Mesendoderm (in vitro differentiated cells): ENCODE measurements around the gene GLG1.
"Not testable (repeated sequence)": the region's sequence is repeated elsewhere in the genome, so short reads cannot be mapped to it uniquely, and the experiment has no call there.

ENCODE experiments used
- DNase-seq: peaks from one replicate; pipeline ENCODE4 v3.0.0; 2013
- H2AK5ac ChIP-seq: 2 replicates; pipeline ENCODE4 v1.6.1; 2013; ENCODE audit warnings: low read length, inconsistent platforms
- H2BK120ac ChIP-seq: 2 replicates; pipeline ENCODE4 v1.6.1; 2013; ENCODE audit warnings: low read depth, mild to moderate bottlenecking, low read length, moderate library complexity, mixed read lengths
- H2BK15ac ChIP-seq: replicated peaks from 2 replicates; pipeline ENCODE4 v1.6.1; 2013; ENCODE audit warnings: low read depth, mild to moderate bottlenecking, moderate library complexity
- H2BK5ac ChIP-seq: 2 replicates; pipeline ENCODE4 v1.6.1; 2013; ENCODE audit warnings: low read length, inconsistent platforms
- H3K18ac ChIP-seq: 2 replicates; pipeline ENCODE4 v1.6.1; 2013; ENCODE audit warnings: mild to moderate bottlenecking, low read length, mixed read lengths
- H3K23ac ChIP-seq: one replicate; pipeline ENCODE4 v1.6.1; 2013; ENCODE audit warnings: low read length
- H3K27ac ChIP-seq: 2 replicates; pipeline ENCODE4 v1.5.1; 2013; ENCODE audit warnings: low read depth, mild to moderate bottlenecking, inconsistent platforms, low read length, moderate library complexity
- H3K27me3 ChIP-seq: 2 replicates; pipeline ENCODE4 v1.6.1; 2013; ENCODE audit warnings: low read length, control low read depth, mild to moderate bottlenecking, inconsistent platforms; ENCODE audit not compliant: insufficient read depth, poor library complexity
- H3K36me3 ChIP-seq: 2 replicates; pipeline ENCODE4 v1.6.1; 2013; ENCODE audit warnings: low read length, inconsistent platforms; ENCODE audit not compliant: control insufficient read depth, insufficient read depth
- H3K4ac ChIP-seq: one replicate; pipeline ENCODE4 v1.6.1; 2013; ENCODE audit warnings: low read depth, mild to moderate bottlenecking, low read length, moderate library complexity
- H3K4me1 ChIP-seq: 2 replicates; pipeline ENCODE4 v1.6.1; 2013; ENCODE audit warnings: low read depth, low read length, inconsistent platforms; ENCODE audit not compliant: control insufficient read depth
- H3K4me2 ChIP-seq: 2 replicates; pipeline ENCODE4 v1.6.1; 2013; ENCODE audit warnings: low read length
- H3K4me3 ChIP-seq: 2 replicates; pipeline ENCODE4 v1.5.1; 2013; ENCODE audit warnings: mild to moderate bottlenecking, low read length
- H3K56ac ChIP-seq: one replicate; pipeline ENCODE4 v1.6.1; 2013; ENCODE audit warnings: low read length
- H3K79me1 ChIP-seq: 2 replicates; pipeline ENCODE4 v1.6.1; 2013; ENCODE audit warnings: low read length, inconsistent platforms
- H3K79me2 ChIP-seq: 2 replicates; pipeline ENCODE4 v1.6.1; 2013; ENCODE audit warnings: mild to moderate bottlenecking, low read length; ENCODE audit not compliant: control insufficient read depth, insufficient read depth
- H3K9ac ChIP-seq: 2 replicates; pipeline ENCODE4 v1.6.1; 2013; ENCODE audit warnings: low read length, inconsistent platforms
- H4K5ac ChIP-seq: one replicate; pipeline ENCODE4 v1.6.1; 2013; ENCODE audit warnings: low read length
- H4K8ac ChIP-seq: one replicate; pipeline ENCODE4 v1.6.1; 2013; ENCODE audit warnings: low read depth, mild to moderate bottlenecking, control low read depth, low read length, moderate library complexity
- WGBS: extraction: QIAGEN DNeasy Blood & Tissue Kit; methylation state at CpG from one replicate; pipeline ENCODE4 v1.1.7; 2013; ENCODE audit warnings: low lambda C conversion rate, missing lambda C conversion rate; ENCODE audit not compliant: insufficient coverage; ENCODE audit errors: extremely low coverage; 5-methylcytosine and 5-hydroxymethylcytosine counted together

Gene GLG1

GRCh38 chr16:74421482-74421785 is 185.5 kb downstream of the GLG1 start:
- H4K8ac ChIP-seq, H3K79me1 ChIP-seq, H3K4me3 ChIP-seq, H2BK15ac ChIP-seq, H3K79me2 ChIP-seq, H3K36me3 ChIP-seq, H3K4ac ChIP-seq, DNase-seq, H3K56ac ChIP-seq, H3K9ac ChIP-seq, H2BK120ac ChIP-seq, H3K27me3 ChIP-seq, H4K5ac ChIP-seq, H3K4me2 ChIP-seq, H2BK5ac ChIP-seq, H3K18ac ChIP-seq, H3K27ac ChIP-seq, H3K23ac ChIP-seq, H2AK5ac ChIP-seq, H3K4me1 ChIP-seq: not testable (repeated sequence)
- WGBS: no CpG with 5 or more reads among the region's 16 CpGs

- H3K4me1 ChIP-seq, H3K27me3 ChIP-seq, H4K5ac ChIP-seq, H4K8ac ChIP-seq, H2BK15ac ChIP-seq, H2BK120ac ChIP-seq, H3K79me2 ChIP-seq, H3K36me3 ChIP-seq, H3K4me3 ChIP-seq, H2BK5ac ChIP-seq, H3K27ac ChIP-seq, H3K79me1 ChIP-seq, H3K23ac ChIP-seq, H3K4ac ChIP-seq, H3K56ac ChIP-seq, DNase-seq, H3K4me2 ChIP-seq, H2AK5ac ChIP-seq, H3K18ac ChIP-seq, H3K9ac ChIP-seq: not testable (repeated sequence)
- no CpG with 5 or more reads among the region's 27 CpGs for WGBS
Observed at GRCh38 chr16:74420612-74421481, 186.1 kb downstream of the GLG1 start, which contains the start of gene CLEC18B. Gene CLEC18B, minus strand, starts transcription at chr16:74421478. Its CDS starts 208 bp downstream, at chr16:74421270.

GRCh38 chr16:74419811-74420210 is 187.1 kb downstream of the GLG1 start:
- H3K56ac ChIP-seq, H3K27ac ChIP-seq, H4K5ac ChIP-seq, H2BK15ac ChIP-seq, H3K23ac ChIP-seq, H2BK120ac ChIP-seq, H3K4me3 ChIP-seq, H3K18ac ChIP-seq, H3K79me1 ChIP-seq, H3K4me1 ChIP-seq, H2AK5ac ChIP-seq, H3K9ac ChIP-seq, H4K8ac ChIP-seq, H2BK5ac ChIP-seq, H3K4me2 ChIP-seq, H3K79me2 ChIP-seq, H3K36me3 ChIP-seq, DNase-seq, H3K4ac ChIP-seq, H3K27me3 ChIP-seq: not testable (repeated sequence)
- WGBS: no CpG with 5 or more reads among the region's 14 CpGs

GRCh38 chr16:74417897-74418296 is 189.0 kb downstream of the GLG1 start:
- not testable (repeated sequence) for H4K5ac ChIP-seq, H3K18ac ChIP-seq, H2AK5ac ChIP-seq, DNase-seq, H3K9ac ChIP-seq, H2BK15ac ChIP-seq, H3K79me1 ChIP-seq, H4K8ac ChIP-seq, H3K23ac ChIP-seq, H3K27me3 ChIP-seq, H2BK5ac ChIP-seq, H3K4me1 ChIP-seq, H3K36me3 ChIP-seq, H3K56ac ChIP-seq, H3K79me2 ChIP-seq, H3K27ac ChIP-seq, H2BK120ac ChIP-seq, H3K4ac ChIP-seq, H3K4me2 ChIP-seq, H3K4me3 ChIP-seq
- WGBS: no CpG with 5 or more reads among the region's 15 CpGs

- not testable (repeated sequence) for H2AK5ac ChIP-seq, H2BK5ac ChIP-seq, H3K79me2 ChIP-seq, H4K8ac ChIP-seq, H3K4me3 ChIP-seq, H4K5ac ChIP-seq, H3K4me2 ChIP-seq, H3K56ac ChIP-seq, H3K9ac ChIP-seq, H3K18ac ChIP-seq, DNase-seq, H2BK120ac ChIP-seq, H2BK15ac ChIP-seq, H3K79me1 ChIP-seq, H3K4ac ChIP-seq, H3K27ac ChIP-seq, H3K27me3 ChIP-seq, H3K36me3 ChIP-seq, H3K4me1 ChIP-seq, H3K23ac ChIP-seq
- no CpG with 5 or more reads among the region's 7 CpGs for WGBS
Observed at GRCh38 chr16:74413920-74414319, 193.0 kb downstream of the GLG1 start.

GRCh38 chr16:74413485-74413884 is 193.4 kb downstream of the GLG1 start:
- H2AK5ac ChIP-seq, H2BK120ac ChIP-seq, H3K56ac ChIP-seq, H4K5ac ChIP-seq, DNase-seq, H3K9ac ChIP-seq, H3K79me1 ChIP-seq, H3K36me3 ChIP-seq, H3K4me2 ChIP-seq, H3K23ac ChIP-seq, H3K4me1 ChIP-seq, H4K8ac ChIP-seq, H3K4ac ChIP-seq, H3K4me3 ChIP-seq, H3K79me2 ChIP-seq, H3K18ac ChIP-seq, H2BK5ac ChIP-seq, H3K27ac ChIP-seq, H3K27me3 ChIP-seq, H2BK15ac ChIP-seq: not testable (repeated sequence)
- WGBS: no CpG with 5 or more reads among the region's 9 CpGs
